Dermis blood vessel endothelial cell (primary cell): ENCODE measurements around the gene PSMD8. TPM values are rescaled to one million over a fixed set of nuclear protein-coding genes. Genes with fewer than 3 reads are reported as not detected.
"Not testable (repeated sequence)": the region's sequence is repeated elsewhere in the genome, so short reads cannot be mapped to it uniquely, and the experiment has no call there.

ENCODE experiments used
- DNase-seq: peaks from one replicate; pipeline ENCODE4 v3.0.0; 2010
- total RNA-seq: library from RNA; depleted of rRNA; stranded (reverse); fragments of >200 nt; gene quantifications from 2 replicates; pipeline ENCODE4 v1.2.3, GENCODE V29; 2014

Gene PSMD8
- total RNA-seq, 1 donor from 2014 or later = 251 TPM

DNA sequence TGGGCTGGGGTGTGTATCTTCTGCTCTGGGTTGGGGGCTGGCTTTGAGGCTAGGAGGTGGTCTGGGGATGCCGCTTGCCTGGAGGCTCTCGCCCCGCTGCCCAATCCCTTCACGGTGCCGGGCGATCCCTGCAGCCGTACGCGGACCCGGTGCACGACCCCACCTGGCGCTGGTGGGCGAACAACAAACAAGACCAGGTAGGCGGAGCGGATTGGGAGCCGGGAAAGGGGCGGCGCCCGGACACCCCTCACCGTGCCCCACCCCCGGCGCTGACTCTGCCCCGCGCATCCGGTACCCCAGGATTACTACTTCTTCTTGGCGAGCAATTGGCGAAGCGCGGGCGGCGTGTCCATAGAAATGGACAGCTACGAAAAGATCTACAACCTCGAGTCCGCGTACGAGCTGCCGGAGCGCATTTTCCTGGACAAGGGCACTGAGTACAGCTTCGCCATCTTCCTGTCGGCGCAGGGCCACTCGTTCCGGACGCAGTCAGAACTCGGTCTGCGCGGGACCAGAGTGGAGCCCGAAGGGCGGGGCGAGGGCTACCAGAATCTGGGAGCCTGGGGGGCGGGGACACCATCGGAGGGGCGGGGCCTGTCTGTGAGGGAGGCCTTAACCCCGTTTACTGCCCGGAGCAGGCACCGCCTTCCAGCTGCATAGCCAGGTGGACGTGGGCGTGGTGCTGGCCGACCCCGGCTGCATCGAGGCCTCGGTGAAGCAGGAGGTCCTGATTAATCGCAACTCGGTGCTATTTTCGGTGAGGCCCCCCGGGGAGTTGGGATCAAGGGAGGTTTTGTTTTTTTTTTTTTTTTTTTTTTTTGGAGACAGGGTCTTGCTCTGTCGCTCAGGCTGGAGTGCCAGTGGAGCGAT lies 12.1 kb upstream of the PSMD8 start:
- DNase-seq = peak; percentile 58

DNA sequence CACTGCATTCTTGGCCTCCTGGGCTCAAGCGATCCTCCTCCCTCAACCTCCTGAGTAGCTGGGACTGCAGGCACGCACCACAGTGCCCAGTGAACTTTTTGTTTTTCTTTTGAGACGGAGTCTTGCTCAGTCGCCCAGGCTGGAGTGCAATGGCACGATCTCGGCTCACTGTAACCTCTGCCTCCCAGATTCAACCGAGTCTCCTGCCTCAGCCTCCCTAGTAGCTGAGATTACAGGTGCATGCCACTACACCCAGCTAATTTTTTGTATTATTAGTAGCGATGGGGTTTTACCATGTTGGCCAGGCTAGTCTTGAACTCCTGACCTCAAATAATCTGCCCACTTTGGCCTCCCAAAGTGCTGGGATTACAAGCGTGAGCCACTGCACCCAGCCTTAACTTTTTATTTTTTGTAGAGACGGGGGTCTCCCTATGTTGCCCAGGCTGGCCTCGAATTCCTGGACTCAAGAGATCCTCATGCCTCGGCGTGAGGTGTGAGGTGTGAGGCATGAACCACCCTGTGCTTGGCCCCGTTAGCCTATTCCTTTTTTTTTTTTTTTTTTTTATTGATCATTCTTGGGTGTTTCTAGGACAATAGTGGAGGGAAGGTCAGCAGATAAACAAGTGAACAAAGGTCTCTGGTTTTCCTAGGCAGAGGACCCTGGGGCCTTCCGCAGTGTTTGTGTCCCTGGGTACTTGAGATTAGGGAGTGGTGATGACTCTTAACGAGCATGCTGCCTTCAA lies 11.3 kb upstream of the PSMD8 start:
- not testable (repeated sequence) for DNase-seq

DNA sequence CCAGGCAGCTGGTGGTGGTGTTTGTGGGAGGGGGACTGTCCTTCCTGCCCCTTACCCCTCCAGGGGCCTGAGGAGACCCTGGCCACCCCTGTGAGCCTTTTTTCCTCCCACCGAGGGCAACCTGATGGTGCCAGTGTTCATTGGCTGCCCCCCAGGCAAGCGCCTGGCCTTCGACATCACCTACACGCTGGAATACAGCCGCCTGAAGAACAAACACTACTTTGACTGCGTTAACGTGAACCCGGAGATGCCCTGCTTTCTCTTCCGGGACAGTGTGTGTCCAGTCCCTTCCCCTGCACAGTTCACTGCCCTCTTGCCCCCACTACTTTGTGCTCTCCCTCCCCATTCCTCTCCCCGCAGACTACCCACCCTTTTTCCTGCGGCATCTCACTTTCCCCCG lies 7.3 kb upstream of the PSMD8 start:
- no peak for DNase-seq

DNA sequence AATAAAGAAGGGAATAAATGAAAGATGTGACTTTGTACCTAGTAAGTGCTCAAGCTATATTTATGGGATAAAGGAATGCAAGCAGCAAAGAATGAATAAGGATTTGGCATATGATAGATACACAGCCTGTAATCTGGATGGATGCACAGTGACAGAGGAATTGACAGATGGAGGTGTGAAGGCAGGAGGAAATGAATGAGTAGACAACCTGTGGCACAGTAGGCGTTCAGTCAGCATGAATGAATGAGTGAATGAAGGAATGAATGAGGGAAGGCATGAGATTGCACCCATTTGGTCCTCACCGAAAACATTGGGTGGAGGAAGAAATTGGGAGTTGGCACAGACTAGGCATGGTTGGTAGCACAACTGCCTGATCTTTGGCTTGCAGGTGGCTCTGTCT lies 4.8 kb upstream of the PSMD8 start:
- no peak for DNase-seq

DNA sequence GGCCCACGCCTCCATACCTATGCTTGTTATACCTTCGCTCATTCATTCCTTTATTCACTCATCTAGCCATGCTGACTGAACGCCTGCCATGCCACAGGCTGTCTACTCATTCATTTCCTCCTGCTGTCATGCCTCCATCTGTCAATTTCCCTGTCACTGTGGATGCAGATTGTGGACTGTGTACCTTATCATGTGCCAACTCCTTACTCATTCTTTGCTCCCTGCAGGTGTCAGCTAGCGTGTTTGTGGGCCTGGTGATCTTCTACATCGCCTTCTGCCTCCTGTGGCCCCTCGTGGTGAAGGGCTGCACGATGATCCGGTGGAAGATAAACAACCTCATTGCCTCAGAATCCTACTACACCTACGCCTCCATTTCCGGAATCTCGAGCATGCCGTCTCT lies 4.1 kb upstream of the PSMD8 start:
- no peak for DNase-seq

DNA sequence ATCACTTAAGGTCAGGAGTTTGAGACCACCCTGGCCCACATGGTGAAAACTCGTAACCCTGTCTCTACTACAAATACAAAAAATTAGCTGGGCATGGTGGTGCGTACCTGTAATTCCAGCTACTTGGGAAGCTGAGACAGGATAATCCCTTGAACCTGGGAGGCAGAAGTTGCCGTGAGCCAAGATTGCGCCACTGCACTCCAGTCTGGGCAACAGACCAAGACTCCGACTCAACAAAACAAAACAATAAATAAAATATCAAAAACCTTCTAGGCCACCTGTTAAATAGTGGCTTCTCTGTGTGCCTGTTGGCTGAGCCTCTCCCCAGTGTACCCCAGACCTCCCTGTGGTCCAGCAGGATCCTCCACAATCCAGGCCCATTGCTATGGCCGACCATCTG lies 3.3 kb upstream of the PSMD8 start:
- DNase-seq = no peak

DNA sequence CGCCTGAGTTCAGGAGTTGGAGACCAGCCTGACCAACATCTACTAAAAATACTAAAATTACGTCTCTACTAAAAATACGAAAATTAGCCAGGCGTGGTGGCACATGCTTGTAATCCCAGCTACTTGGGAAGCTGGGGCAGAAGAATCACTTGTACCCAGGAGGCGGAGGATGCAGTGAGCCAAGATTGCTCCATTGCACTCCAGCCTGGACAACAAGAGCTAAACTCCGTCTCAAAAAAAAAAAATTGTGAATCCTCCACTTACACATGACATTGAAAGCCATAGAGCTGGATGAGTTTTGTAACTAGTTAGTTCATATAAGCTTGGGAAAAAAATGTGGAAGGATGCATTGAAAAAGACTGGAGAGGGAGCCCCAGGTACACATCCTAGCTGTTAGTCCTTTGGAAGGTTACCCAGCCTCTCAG lies 452 bp upstream of the PSMD8 start:
- DNase-seq = no peak

DNA sequence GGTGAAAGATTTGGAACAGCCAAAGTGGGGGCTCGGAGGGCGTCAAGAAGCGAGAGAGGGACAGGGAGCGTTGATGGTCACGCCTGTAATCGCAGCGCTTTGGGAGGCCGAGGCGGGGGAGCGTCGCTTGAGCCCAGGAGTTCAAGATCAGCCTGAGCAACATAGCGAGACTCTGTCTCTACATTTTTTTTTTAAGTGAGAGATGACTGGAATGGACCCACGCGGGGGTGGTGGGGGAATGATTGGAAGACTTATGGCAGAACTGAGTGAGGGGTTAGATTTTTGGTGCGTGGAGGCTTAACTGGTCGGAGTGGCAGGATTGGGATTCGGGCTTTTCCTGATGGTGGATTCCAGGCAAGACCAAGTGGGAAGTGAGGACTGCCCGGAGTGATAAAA lies 725 bp downstream of the PSMD8 start:
- no peak for DNase-seq

DNA sequence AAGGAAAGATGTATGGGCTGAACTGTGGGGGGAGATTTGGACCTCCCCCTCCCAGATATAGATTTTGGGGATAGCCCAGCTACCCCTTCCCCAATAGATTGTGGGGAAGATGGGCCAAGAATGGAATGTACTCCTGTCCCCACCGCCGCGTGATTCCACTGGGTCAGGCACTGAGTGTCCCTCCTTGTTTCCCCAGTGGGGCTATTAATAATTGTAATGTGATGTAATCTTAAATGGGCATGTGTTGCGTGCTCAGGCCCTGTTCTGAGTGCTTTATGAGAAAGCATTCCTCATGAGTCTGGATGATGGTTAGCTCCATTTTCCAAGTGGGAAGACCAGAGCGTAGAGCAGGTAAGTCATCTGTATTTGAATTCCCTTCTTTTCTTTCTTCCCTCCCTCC lies 1.4 kb downstream of the PSMD8 start:
- no peak for DNase-seq

DNA sequence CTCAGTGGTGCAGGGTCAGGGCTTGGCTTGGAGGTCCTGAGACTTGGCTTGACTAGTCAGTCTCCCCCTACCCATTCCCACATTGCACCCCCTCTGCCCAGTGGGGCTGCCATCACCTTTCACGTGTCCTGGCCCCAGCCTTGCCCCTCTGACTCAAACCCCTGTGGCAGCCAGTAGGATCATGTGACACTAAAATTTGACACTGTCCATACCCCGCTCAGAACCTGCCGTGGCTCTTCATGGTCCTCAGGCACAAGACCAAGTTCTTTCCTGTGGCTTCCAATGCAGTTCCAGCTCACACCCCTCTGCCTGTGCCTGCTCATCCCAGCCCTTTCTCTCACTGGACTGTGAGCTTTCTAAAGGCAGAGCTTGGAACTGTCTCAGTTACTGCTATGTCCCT lies 2.2 kb downstream of the PSMD8 start:
- DNase-seq = no peak

DNA sequence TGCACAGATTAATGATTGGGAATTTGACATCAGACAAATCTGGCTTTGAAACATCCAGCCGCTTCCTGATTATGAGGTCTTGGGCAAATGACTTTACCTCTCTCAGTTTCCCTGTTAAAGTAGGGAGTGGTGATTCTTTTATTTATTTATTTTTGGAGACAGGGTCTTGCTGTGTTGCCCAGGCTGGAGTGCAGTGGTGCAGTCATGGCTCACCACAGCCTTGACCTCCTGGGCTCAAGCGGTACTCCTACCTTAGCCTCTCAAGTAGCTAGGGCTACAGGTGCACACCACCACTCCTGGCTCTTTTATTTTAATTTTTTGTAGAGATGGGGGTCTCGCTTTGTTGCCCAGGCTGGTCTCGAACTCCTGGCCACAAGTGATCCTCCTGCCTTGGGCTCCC lies 2.7 kb downstream of the PSMD8 start:
- no peak for DNase-seq

DNA sequence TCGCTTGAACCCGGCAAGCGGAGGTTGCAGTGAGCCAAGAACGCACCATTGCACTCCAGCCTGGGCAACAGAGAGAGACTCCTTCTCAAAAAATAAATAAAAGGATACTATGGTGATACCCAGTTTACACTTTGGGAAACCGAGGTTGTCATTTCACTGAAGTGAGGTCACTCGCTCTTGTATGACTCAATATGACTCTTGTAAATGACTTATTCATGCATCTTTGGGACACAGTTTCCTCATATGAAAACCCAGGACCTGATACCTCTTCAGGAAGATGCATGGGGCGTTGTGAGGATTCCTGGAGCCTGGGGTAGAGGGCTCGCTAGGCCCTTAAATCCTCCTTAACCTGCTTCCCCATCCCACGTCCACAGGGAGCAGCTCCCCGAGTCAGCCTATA lies 4.5 kb downstream of the PSMD8 start:
- no peak for DNase-seq

DNA sequence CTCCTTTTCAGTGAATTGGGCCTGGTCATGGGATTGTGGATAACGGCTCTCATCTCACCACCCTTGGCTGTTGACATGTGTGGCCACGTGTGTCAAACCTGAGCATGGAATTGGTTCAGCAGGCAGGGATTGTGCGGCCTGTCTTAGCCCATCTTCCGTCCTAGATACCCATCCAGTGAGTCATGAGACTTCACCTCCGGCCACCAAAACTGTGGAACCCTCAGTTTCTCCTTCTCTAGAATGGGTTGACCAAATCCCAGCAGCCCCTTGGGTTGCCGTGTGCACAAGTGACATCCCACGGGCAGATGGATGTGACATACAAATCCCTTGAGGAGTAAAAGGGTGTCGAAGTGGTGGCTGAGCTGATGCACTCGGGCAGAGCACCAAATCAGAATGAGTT lies 6.8 kb downstream of the PSMD8 start:
- DNase-seq = no peak

DNA sequence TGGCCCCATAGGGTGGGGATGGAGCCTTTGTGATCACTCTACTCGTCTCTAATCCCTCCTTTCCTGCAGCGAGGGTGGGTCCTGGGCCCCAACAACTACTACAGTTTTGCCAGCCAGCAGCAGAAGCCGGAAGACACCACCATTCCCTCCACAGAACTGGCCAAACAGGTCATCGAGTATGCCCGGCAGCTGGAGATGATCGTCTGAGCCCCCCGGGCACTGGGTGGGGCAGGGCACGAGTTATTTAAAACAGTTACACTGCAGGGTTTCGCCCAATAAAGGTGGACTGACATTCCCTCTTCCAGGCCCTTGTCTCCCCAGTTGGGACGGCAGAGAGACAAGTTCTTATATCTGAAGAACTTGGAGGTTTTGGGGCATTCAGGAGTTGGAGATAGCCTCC lies 8.8 kb downstream of the PSMD8 start:
- DNase-seq = no peak

DNA sequence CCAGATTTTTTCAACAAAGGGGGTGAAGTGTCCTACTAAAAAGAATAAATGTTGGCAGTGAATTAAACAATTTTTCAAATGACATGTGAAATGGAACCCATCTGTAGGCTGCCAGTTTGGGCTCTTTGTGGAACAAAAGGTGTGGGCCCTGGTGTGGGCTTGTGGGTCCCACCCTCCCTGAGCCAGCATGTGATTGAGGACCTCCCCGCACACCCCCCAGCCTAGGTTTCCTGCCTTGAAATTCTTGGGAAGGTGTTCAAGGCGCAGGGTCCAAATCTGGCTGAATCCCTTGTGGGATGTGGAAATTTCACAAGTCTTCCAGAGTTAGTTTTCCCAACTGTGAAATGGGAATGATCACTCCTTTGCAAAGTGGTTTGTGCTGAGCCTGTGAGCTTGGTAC lies 9.4 kb downstream of the PSMD8 start:
- no peak for DNase-seq

DNA sequence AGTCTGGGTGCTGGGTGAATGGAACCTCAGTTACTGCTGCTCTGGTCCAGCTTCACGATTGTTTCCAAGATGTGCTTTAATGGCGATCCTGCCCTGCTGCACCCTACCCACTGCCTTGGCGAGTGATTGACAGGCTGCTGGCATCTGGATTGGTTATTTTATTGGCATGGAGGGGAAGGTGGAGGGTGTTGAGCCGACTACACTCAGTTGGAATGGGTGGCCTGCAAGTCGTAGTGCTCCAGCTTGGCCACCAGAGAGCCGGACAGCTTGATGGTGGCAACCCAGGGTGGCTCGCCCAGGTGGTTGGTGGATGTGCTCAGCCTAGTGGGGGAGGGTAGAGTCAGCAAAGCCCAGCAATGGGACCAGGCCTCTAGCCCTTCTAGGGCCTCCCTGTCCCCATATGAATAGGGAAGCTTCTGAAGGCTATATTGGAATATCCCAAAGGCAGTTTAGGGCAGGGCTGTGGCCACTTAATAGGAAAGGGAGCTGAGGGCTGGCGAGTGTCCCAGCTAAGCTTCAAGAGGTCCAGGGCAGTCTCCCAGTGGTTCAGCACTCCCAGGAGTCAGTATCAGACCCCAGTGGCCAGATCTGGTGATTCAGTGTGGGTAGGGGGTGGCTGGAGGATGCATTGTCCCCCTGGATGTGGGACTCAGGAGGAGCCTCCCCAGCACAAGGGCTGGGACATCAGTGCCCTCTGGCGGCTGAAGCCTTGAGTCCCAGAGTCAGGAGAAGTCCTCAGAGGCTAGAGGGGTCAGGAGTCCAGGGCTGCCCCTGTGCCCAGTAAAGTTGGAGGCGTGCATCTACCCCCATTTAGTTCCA lies 10.0 kb downstream of the PSMD8 start:
- DNase-seq = peak; percentile 56

DNA sequence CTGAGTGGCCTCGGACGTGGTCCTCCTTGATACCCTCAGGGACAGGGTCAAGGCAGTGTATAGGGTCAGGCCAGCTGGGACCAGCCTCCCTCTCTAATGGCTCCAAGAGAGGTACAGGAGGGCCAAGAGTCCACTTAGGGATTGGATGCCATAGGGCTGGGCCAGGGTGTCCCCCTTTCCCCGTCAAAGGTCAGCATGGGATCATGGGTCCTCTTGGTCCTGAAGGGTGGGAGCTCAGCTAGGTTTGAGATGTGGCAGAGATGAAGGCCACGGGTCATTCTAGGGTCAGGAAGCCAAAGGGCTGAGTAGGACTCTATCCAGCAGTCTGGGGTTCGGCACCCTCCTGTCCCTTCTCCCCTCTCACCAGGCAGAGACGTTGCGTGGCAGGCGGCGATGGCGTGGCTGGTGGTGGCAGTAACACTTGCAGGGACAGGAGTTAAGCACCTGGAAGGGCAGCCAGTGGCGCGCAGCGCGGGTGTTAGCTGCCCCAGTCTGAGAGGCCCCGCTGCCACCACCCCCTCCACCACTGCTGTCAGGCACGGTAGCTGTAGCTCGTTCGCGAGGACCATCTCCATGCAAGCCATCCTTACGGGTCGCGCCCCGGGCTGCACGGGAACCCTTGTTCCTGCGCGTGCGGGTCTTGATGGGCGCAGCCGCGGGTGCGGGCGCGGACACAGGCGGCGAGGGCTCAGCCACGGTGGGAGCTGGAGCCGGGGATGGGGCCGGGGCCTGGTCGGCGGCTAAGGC lies 10.9 kb downstream of the PSMD8 start:
- DNase-seq = no peak

DNA sequence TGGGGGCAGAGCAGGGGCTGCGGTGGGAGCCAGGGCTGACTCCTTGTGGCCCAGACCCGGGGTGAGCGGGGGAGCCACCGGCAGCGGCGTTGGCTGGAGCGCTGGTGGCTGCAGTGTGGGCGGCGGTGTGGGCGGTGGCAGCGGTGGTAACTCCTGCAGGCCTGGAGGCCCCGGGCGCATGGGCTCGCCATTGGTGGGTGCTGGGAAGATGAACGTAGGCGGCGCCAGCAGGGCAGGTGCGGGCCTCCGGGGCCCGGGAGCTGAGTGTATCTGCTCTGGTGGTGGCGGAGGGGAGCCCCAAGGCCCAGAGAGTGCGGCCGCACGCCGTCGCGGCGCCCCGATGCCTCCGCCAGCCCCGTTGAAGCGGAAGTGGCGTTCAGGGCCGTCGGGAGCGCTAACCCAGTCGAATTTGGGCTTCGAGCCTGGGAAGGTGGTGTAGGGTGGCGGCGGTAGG lies 11.5 kb downstream of the PSMD8 start:
- DNase-seq = no peak

DNA sequence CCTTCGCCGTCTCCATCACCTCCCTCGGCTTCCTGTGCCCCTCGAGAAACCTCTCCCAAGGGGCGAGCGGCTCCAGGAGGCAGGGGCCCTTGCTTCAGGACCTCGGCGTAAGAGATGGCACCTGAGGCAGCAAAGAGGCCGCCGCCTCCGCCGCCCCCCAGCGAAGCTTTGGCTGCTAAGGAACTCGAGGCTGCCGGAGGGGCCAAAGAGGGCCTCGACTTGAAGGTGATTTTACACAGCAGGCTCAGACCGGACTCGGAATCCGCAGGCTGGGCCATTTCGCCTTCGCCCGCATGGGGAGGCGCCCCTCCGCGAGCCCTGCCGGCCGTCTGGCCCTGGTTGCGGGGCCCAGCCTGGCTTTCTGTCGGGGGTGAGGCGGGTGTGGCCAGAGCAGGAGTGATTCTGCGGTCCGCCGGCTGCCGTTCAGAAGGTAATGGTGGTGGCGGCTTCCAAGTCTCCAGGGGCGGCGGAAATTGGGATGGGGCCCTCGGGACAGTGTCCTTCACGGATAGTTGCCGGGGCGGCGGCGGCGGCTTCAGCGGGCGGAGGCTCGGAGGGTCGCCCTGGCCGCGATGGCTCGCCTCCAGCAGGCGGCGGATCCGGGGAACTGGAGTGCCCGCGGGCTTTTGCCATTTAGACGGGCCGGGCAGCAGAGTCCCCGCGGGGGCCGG lies 12.1 kb downstream of the PSMD8 start:
- DNase-seq = no peak

DNA sequence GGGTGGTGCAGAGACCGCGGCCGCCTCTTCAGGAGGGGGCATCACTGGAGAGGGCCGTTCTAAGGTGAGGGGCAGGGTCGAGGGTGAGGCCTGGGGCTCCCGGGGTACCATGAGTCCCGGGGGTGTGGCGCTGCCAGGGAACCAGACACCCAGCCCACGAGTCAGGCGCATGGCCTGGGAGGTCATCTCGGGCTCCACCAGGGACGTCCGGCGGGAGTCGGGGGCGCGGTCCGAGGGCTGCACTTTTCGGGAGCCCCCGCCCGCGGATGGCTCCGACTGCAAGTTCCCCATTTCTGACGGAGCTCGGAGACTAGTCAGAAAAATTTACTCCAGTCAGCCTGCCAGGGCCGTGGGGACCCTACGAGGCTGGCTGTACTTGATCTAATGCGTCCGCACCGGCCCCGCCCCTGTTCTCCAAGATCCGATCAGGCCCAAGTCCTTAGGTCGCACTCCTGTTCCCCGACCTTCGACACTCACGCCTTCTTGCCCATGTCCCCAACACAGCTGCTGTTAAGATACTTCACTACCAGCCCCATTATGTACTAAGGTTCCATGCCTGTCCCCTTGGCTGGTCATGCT lies 12.7 kb downstream of the PSMD8 start:
- DNase-seq = peak; percentile 23

DNA sequence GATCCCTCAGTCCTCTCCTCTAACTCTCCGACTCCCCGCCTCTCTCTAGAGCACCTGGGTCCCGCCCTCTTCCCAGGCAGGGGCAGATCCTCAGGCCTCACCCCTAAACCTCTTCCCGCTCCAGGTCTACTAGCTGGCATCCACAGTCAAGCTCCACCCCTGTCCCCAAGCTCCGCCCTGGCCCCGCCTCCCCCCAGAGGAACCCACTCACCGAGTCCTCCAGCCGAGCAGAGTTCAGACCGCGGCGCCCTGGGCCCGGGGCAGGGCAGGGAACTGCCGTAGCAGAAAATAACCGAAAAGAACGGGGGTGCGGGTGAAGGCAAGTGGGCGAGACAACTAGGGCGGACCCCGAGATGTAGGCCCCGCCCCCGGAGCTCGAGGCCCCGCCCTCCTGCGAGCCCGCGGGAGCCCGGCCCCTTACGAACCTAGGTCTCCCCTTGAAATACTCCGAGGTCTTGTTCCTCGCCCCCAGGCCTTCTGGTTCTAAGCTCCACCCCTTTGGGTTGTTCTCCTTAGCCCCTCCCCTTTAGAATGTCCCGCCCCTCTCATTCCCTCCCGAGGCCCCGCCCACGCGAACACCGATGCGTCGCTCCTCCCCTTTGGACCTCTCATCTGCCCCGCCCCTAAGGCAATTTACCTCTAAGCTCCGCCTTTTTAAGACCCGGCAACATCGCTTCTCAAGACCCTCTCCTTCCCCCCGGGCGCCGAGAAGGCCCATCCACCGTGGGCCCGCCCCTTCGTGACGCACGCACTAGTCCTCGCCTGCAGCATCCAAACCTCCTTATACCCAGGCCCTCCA lies 13.4 kb downstream of the PSMD8 start, which contains the start of gene GGN:
TSS of gene GGN (minus strand) at position 485 of the 799 bp plus-strand sequence. CDS start 773 bp downstream, outside the sequence.
- peak; percentile 95 for DNase-seq
